ENCODE measurements around the gene RNF19B.

The RNF19B gene

GRCh38 chr1:32888134-32888533 lies 76.5 kb downstream of the RNF19B start:
- DNase-seq (ENCODE audit: low spot score) = no peak

GRCh38 chr1:32887623-32888022 lies 77.0 kb downstream of the RNF19B start:
- DNase-seq (ENCODE audit: low spot score) = no peak

GRCh38 chr1:32886828-32887414 lies 77.7 kb downstream of the RNF19B start:
- DNase-seq (ENCODE audit: low spot score) = no peak

Measured in LoVo (cell line).